HCT116 (cell line): ENCODE results near the gene HOXD8. TPM values are rescaled to one million over a fixed set of nuclear protein-coding genes. Genes with fewer than 3 reads are reported as not detected.

Experiments used
- ATAC-seq: fragments of 200-7000 bp; cut with Tn5 transposase; 2 replicates; pipeline ENCODE4 v1.9.1; 2020; ENCODE audit warnings: mild to moderate bottlenecking, moderate library complexity
- BruUV-seq: library from RNA; stranded (reverse); fragments of 400-500 nt; replicated peaks from 2 replicates; lab custom pipeline; 2021; lab: Mats Ljungman, UMichigan
- CTCF ChIA-PET: fragments of 300-600 bp; sonication (Branson Sonifier 250); formaldehyde crosslinking; loops from one replicate; lab custom pipeline; 2021; ENCODE audit warnings: antibody characterized with exemption; lab: Charles Lee
- POLR2A ChIA-PET: fragments of 300-600, 350-600 bp; sonication (Branson Sonifier 250); formaldehyde crosslinking; loops from one replicate; lab custom pipeline; 2021; ENCODE audit warnings: antibody characterized with exemption; lab: Charles Lee
- RAD21 ChIA-PET, 2 experiments: fragments of 300-600 bp; sonication (Branson Sonifier 250); formaldehyde crosslinking; loops; one replicate each; lab custom pipeline; 2023; ENCODE audit warnings: low total read pairs in 2 of 2; ENCODE audit not compliant: uncharacterized antibody in 2 of 2, unreplicated experiment in 2 of 2, low non-redundant PET in 1 of 2; lab: Charles Lee
- DNase-seq: peaks from one replicate; pipeline ENCODE4 v3.0.0-alpha.2; 2010; ENCODE audit warnings: low read depth, low spot score
- H2AFZ ChIP-seq: fragments of 200-600 bp; shearing (Covaris generic), sonication (generic); 2 replicates; pipeline ENCODE4 v1.6.1; 2017; ENCODE audit warnings: low read depth, mixed run types, mixed read lengths, antibody characterized with exemption, low read length; ENCODE audit not compliant: poor library complexity, severe bottlenecking
- H3K27ac ChIP-seq: 2 replicates; pipeline ENCODE4 v1.5.1; 2012; ENCODE audit warnings: low read depth, low read length
- H3K27me3 ChIP-seq: fragments of 200-600 bp; sonication (generic); 2 replicates; pipeline ENCODE4 v1.6.1; 2016; ENCODE audit warnings: mixed run types, low read length, mixed read lengths; ENCODE audit not compliant: insufficient read depth
- H3K36me3 ChIP-seq, 2 experiments: fragments of 200-500 bp in 1 of 2; fragments of 200-600 bp in 1 of 2; sonication (Bioruptor generic) in 1 of 2; sonication (generic) in 1 of 2; 2 replicates each; pipeline versions ENCODE4 v1.5.1 to v1.6.1; 2014 to 2016; ENCODE audit warnings: low read length in 2 of 2, inconsistent platforms in 1 of 2, mixed read lengths in 1 of 2, mixed run types in 1 of 2; ENCODE audit not compliant: insufficient read depth in 2 of 2, control insufficient read depth in 1 of 2
- H3K4me1 ChIP-seq, 2 experiments: fragments of 200-600 bp in 1 of 2; sonication (generic) in 1 of 2; 2 replicates each; pipeline versions ENCODE4 v1.5.1 to v1.6.1; 2012 to 2017; ENCODE audit warnings: low read length in 2 of 2, inconsistent platforms in 1 of 2, mild to moderate bottlenecking in 1 of 2, mixed read lengths in 1 of 2, mixed run types in 1 of 2, moderate library complexity in 1 of 2; ENCODE audit not compliant: insufficient read depth in 2 of 2, control insufficient read depth in 1 of 2
- H3K4me2 ChIP-seq: fragments of 200-600 bp; sonication (generic); 2 replicates; pipeline ENCODE4 v1.6.1; 2017; ENCODE audit warnings: mixed run types, low read length, mixed read lengths
- H3K4me3 ChIP-seq, 2 experiments: fragments of 200-600 bp in 1 of 2; sonication (generic) in 1 of 2; replicated peaks in 1 of 2; 2 replicates each; pipeline ENCODE4 v1.5.1; 2011 to 2016; ENCODE audit warnings: low read length in 2 of 2, control low read depth in 1 of 2, low read depth in 1 of 2, mild to moderate bottlenecking in 1 of 2, mixed read lengths in 1 of 2, mixed run types in 1 of 2
- H3K79me2 ChIP-seq: fragments of 200-600 bp; sonication (generic); 2 replicates; pipeline ENCODE4 v1.6.1; 2017; ENCODE audit warnings: mild to moderate bottlenecking, mixed run types, low read length, moderate library complexity, mixed read lengths; ENCODE audit not compliant: insufficient read depth
- H3K9ac ChIP-seq: fragments of 200-600 bp; sonication (generic); 2 replicates; pipeline ENCODE4 v1.6.1; 2016; ENCODE audit warnings: low read length, mixed read lengths
- H3K9me2 ChIP-seq: fragments of 200-600 bp; sonication (generic), shearing (Covaris generic); 2 replicates; pipeline ENCODE4 v1.6.1; 2017; ENCODE audit warnings: mixed run types, mild to moderate bottlenecking, moderate library complexity; ENCODE audit not compliant: insufficient read depth
- H3K9me3 ChIP-seq, 2 experiments: fragments of 200-500 bp in 1 of 2; fragments of 200-600 bp in 1 of 2; sonication (Bioruptor generic) in 1 of 2; sonication (generic) in 1 of 2; 2 replicates each; pipeline ENCODE4 v1.6.1; 2014 to 2017; ENCODE audit warnings: low read length in 2 of 2, mixed read lengths in 2 of 2, inconsistent platforms in 1 of 2, low read depth in 1 of 2, mild to moderate bottlenecking in 1 of 2, mixed run types in 1 of 2, moderate library complexity in 1 of 2; ENCODE audit not compliant: control insufficient read depth in 1 of 2, insufficient read depth in 1 of 2
- H4K20me1 ChIP-seq: fragments of 200-600 bp; sonication (generic), shearing (Covaris generic); 2 replicates; pipeline ENCODE4 v1.6.1; 2017; ENCODE audit warnings: mixed run types, mild to moderate bottlenecking, moderate library complexity; ENCODE audit not compliant: insufficient read depth
- CEBPB ChIP-seq: IDR thresholded peaks from 2 replicates; pipeline ENCODE4 v1.6.1; 2012; ENCODE audit warnings: low read depth
- CTCF ChIP-seq, 3 experiments: fragments of 200-600 bp in 1 of 3; sonication (generic) in 1 of 3; IDR thresholded peaks in 2 of 3; conservative IDR thresholded peaks in 1 of 3; 2 replicates each; pipeline ENCODE4 v1.5.1; 2012 to 2017; ENCODE audit warnings: low read depth in 2 of 3, low read length in 2 of 3, antibody characterized with exemption in 1 of 3, borderline replicate concordance in 1 of 3, control low read depth in 1 of 3, mild to moderate bottlenecking in 1 of 3, mixed read lengths in 1 of 3, mixed run types in 1 of 3, moderate library complexity in 1 of 3; ENCODE audit not compliant: insufficient read depth in 1 of 3
- EZH2phosphoT487 ChIP-seq: fragments of 200-600 bp; IDR thresholded peaks from 2 replicates; pipeline ENCODE4 v1.6.1; 2018; ENCODE audit warnings: antibody characterized with exemption, borderline replicate concordance
- FOSL1 ChIP-seq: IDR thresholded peaks from 2 replicates; pipeline ENCODE4 v1.6.1; 2012; ENCODE audit warnings: low read depth
- POLR2AphosphoS5 ChIP-seq: IDR thresholded peaks from 2 replicates; pipeline ENCODE4 v1.6.1; 2011; ENCODE audit warnings: mild to moderate bottlenecking, low read depth, low read length, moderate library complexity
- RAD21 ChIP-seq: IDR thresholded peaks from 2 replicates; pipeline ENCODE4 v1.6.1; 2012; ENCODE audit warnings: low read depth, mild to moderate bottlenecking
- REST ChIP-seq: IDR thresholded peaks from 2 replicates; pipeline ENCODE4 v1.6.1; 2012; ENCODE audit warnings: low read depth
- SIN3A ChIP-seq: IDR thresholded peaks from 2 replicates; pipeline ENCODE4 v1.6.1; 2012; ENCODE audit warnings: low read depth
- SP1 ChIP-seq: IDR thresholded peaks from 2 replicates; pipeline ENCODE4 v1.6.1; 2012; ENCODE audit warnings: low read depth
- TCF7L2 ChIP-seq: IDR thresholded peaks from 2 replicates; pipeline ENCODE4 v1.7.0; 2011; ENCODE audit warnings: borderline replicate concordance, inconsistent platforms; ENCODE audit not compliant: insufficient read depth, insufficient read length; ENCODE audit errors: extremely low read depth
- ZBTB33 ChIP-seq: IDR thresholded peaks from 2 replicates; pipeline ENCODE4 v1.6.1; 2011; ENCODE audit warnings: mild to moderate bottlenecking, low read length, moderate library complexity; ENCODE audit not compliant: insufficient replicate concordance; ENCODE audit errors: extremely low read depth
- ZNF274 ChIP-seq: fragments of 200-500 bp; sonication (Bioruptor generic); IDR thresholded peaks from 2 replicates; pipeline ENCODE4 v1.6.1; 2014; ENCODE audit warnings: mild to moderate bottlenecking, low read depth, low read length, inconsistent platforms
- intact Hi-C: fragments of 100-400 bp; cut with micrococcal nuclease; formaldehyde crosslinking; loops from 2 replicates; pipeline ENCODE4 v1.10.0; 2022
- total RNA-seq: library from RNA; stranded (reverse); gene quantifications from one replicate; pipeline ENCODE4 v1.2.1, GENCODE V29; 2021; ENCODE audit not compliant: unreplicated experiment

The HOXD8 gene
- total RNA-seq, 1 experiment from 2014 or later, result 6.0 TPM

GRCh38 chr2:176149939-176150583 is 20.6 kb downstream of the HOXD8 start (continued):
- TF ChIP-seq CTCF (IDR thresholded peaks at IDR 0.05 in 2 of 3, conservative IDR thresholded peaks at IDR 0.05 in 1 of 3; ENCODE audit: borderline replicate concordance in 1 of 3, insufficient read depth in 1 of 3, low read depth in 2 of 3, low read length in 2 of 3) (no peak), SIN3A (no peak)

GRCh38 chr2:176150584-176151441 is 21.3 kb downstream of the HOXD8 start:
- H3K9me3 ChIP-seq, result no peaks in the 10 kb centered on the region
- no TSS peak for BruUV-seq
- no peaks in the 10 kb centered on the region for H3K9me2 ChIP-seq
- no peak overlapping the region for H2AFZ ChIP-seq
- H3K4me3 ChIP-seq, result no peak overlapping the region
- H3K9ac ChIP-seq, result no peak overlapping the region
- no peaks in the 10 kb centered on the region for H3K27me3 ChIP-seq
- no peaks in the 10 kb centered on the region for H4K20me1 ChIP-seq
- no peak overlapping the region for H3K27ac ChIP-seq
- ChIA-PET POLR2A (no interaction called here), RAD21 (no interaction called here), CTCF (no interaction called here)
- no peak overlapping the region for H3K4me2 ChIP-seq
- no peak for DNase-seq
- no peaks in the 10 kb centered on the region for H3K36me3 ChIP-seq
- ATAC-seq, result no peak
- intact Hi-C loops, result no loop called here
- H3K4me1 ChIP-seq, result no peaks in the 10 kb centered on the region
- H3K79me2 ChIP-seq, result no peaks in the 10 kb centered on the region
- TF ChIP-seq EZH2phosphoT487 (no peak), SP1 (no peak), ZNF274 (no peak), FOSL1 (no peak), TCF7L2 (no peak), RAD21 (no peak), ZBTB33 (no peak), REST (no peak), CEBPB (no peak), POLR2AphosphoS5 (no peak)
